CD4-positive, alpha-beta T cell (primary cell): Measurements from ENCODE around the gene ESR1. TPM values are rescaled to one million over a fixed set of nuclear protein-coding genes. Genes with fewer than 3 reads are reported as not detected.

ENCODE experiments used
- ATAC-seq: fragments of 200-7000 bp; cut with Tn5 transposase; one replicate; pipeline ENCODE4 v1.10.0; 2022; ENCODE audit warnings: mild to moderate bottlenecking; ENCODE audit not compliant: poor library complexity
- CTCF ChIA-PET: fragments of 350-600 bp; sonication (Branson Sonifier 250); formaldehyde crosslinking; loops from one replicate; lab custom pipeline; 2021; ENCODE audit warnings: antibody characterized with exemption, inconsistent platforms; lab: Charles Lee
- POLR2A ChIA-PET: fragments of 350-600 bp; sonication (Branson Sonifier 250); formaldehyde crosslinking; loops from one replicate; lab custom pipeline; 2021; ENCODE audit warnings: antibody characterized with exemption, inconsistent platforms; lab: Charles Lee
- DNase-seq, 14 experiments: peaks; one replicate each; pipeline ENCODE4 v3.0.0-alpha.2; 2013 to 2020; ENCODE audit warnings: mixed read lengths in 2 of 14
- H3K27ac ChIP-seq, 2 donors: one replicate each; pipeline versions ENCODE4 v1.5.1 to v1.7.0; 2013; ENCODE audit warnings: low read length in 2 of 2, low read depth in 1 of 2, mild to moderate bottlenecking in 1 of 2
- H3K27me3 ChIP-seq, 2 experiments: 1 replicate in 1 of 2; 2 replicates in 1 of 2; pipeline versions ENCODE4 v1.6.1 to v1.7.0; 2013; ENCODE audit warnings: low read length in 2 of 2, control low read depth in 1 of 2, mild to moderate bottlenecking in 1 of 2, moderate library complexity in 1 of 2; ENCODE audit not compliant: insufficient read depth in 2 of 2, control insufficient read depth in 1 of 2
- H3K36me3 ChIP-seq: one replicate; pipeline ENCODE4 v1.6.1; 2013; ENCODE audit warnings: low read length, control low read depth; ENCODE audit not compliant: insufficient read depth
- H3K4me1 ChIP-seq: one replicate; pipeline ENCODE4 v1.6.1; 2013; ENCODE audit warnings: low read length, control low read depth; ENCODE audit not compliant: insufficient read depth
- H3K4me3 ChIP-seq: one replicate; pipeline ENCODE4 v1.5.1; 2013; ENCODE audit warnings: mild to moderate bottlenecking, low read length, moderate library complexity
- H3K9me3 ChIP-seq, 2 experiments: 1 replicate in 1 of 2; 2 replicates in 1 of 2; pipeline versions ENCODE4 v1.6.1 to v1.7.0; 2013; ENCODE audit warnings: low read length in 2 of 2, mild to moderate bottlenecking in 2 of 2, control low read depth in 1 of 2, moderate library complexity in 1 of 2; ENCODE audit not compliant: control insufficient read depth in 1 of 2, insufficient read depth in 1 of 2
- H3K27ac Mint-ChIP-seq: one replicate; pipeline ENCODE4 v1.8.0; 2020; ENCODE audit warnings: mixed read lengths
- H3K27me3 Mint-ChIP-seq: one replicate; pipeline ENCODE4 v1.8.0; 2021; ENCODE audit warnings: mixed read lengths
- H3K36me3 Mint-ChIP-seq: one replicate; pipeline ENCODE4 v1.8.0; 2021; ENCODE audit warnings: low read depth, mixed read lengths
- H3K4me1 Mint-ChIP-seq: one replicate; pipeline ENCODE4 v1.8.0; 2021; ENCODE audit warnings: low read depth, mixed read lengths
- H3K4me3 Mint-ChIP-seq: one replicate; pipeline ENCODE4 v1.8.0; 2020; ENCODE audit warnings: mild to moderate bottlenecking, mixed read lengths
- H3K9me3 Mint-ChIP-seq: one replicate; pipeline ENCODE4 v1.8.0; 2020; ENCODE audit warnings: mixed read lengths
- intact Hi-C, 2 experiments: fragments of 100-400 bp; cut with DNase I in 1 of 2; cut with micrococcal nuclease in 1 of 2; formaldehyde crosslinking; loops; one replicate each; pipeline versions ENCODE4 v1.15.1 to v1.9.0; 2023 to 2025; cut with DNase I, micrococcal nuclease
- total RNA-seq, 174 experiments: library from RNA in 2 of 174; stranded (reverse) in 2 of 174; gene quantifications; one replicate each; pipeline ENCODE4 v1.2.3 and lab custom pipeline; 2021 to 2026
- TF ChIP-seq, protein P1 (sequence below): fragments of 200-600 bp; IDR thresholded peaks from one replicate; pipeline ENCODE4 v1.8.0; 2022; ENCODE audit warnings: antibody characterized with exemption, mild to moderate bottlenecking

ESR1 gene
- total RNA-seq, 2 experiments from 2014 or later, result 2.6 to 2.8 TPM

GRCh38 chr6:152053332-152053731 lies 245.8 kb downstream of the ESR1 start:
- POLR2A ChIA-PET, result no interaction called here
- no peaks in the 10 kb centered on the region for H3K4me1 Mint-ChIP-seq
- no peak overlapping the region for H3K4me3 ChIP-seq
- H3K9me3 ChIP-seq, result no peaks in the 10 kb centered on the region
- no peak overlapping the region for H3K27ac Mint-ChIP-seq
- TF ChIP-seq, protein P1, sequence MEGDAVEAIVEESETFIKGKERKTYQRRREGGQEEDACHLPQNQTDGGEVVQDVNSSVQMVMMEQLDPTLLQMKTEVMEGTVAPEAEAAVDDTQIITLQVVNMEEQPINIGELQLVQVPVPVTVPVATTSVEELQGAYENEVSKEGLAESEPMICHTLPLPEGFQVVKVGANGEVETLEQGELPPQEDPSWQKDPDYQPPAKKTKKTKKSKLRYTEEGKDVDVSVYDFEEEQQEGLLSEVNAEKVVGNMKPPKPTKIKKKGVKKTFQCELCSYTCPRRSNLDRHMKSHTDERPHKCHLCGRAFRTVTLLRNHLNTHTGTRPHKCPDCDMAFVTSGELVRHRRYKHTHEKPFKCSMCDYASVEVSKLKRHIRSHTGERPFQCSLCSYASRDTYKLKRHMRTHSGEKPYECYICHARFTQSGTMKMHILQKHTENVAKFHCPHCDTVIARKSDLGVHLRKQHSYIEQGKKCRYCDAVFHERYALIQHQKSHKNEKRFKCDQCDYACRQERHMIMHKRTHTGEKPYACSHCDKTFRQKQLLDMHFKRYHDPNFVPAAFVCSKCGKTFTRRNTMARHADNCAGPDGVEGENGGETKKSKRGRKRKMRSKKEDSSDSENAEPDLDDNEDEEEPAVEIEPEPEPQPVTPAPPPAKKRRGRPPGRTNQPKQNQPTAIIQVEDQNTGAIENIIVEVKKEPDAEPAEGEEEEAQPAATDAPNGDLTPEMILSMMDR, result no peak
- DNase-seq, result no peak
- no peaks in the 10 kb centered on the region for H3K27me3 Mint-ChIP-seq
- H3K27ac ChIP-seq, result no peak overlapping the region
- H3K9me3 Mint-ChIP-seq, result no peaks in the 10 kb centered on the region
- H3K36me3 ChIP-seq, result no peaks in the 10 kb centered on the region
- CTCF ChIA-PET, result no interaction called here
- no peaks in the 10 kb centered on the region for H3K4me1 ChIP-seq
- ATAC-seq, result no peak
- H3K36me3 Mint-ChIP-seq, result no peaks in the 10 kb centered on the region
- no peak overlapping the region for H3K4me3 Mint-ChIP-seq
- intact Hi-C loops, result no loop called here
- no peaks in the 10 kb centered on the region for H3K27me3 ChIP-seq

- Histone ChIP-seq H3K4me3 (no peak overlapping the region), H3K9me3 (no peaks in the 10 kb centered on the region), H3K36me3 (no peaks in the 10 kb centered on the region), H3K27ac (no peak overlapping the region), H3K27me3 (no peaks in the 10 kb centered on the region), H3K4me1 (no peaks in the 10 kb centered on the region)
- Mint-ChIP-seq H3K27me3 (no peaks in the 10 kb centered on the region), H3K9me3 (no peaks in the 10 kb centered on the region), H3K4me1 (no peaks in the 10 kb centered on the region), H3K27ac (no peak overlapping the region), H3K4me3 (no peak overlapping the region), H3K36me3 (no peaks in the 10 kb centered on the region)
- ChIA-PET POLR2A (no interaction called here), CTCF (no interaction called here)
- TF ChIP-seq, protein P1, result no peak
- intact Hi-C loops, result no loop called here
- ATAC-seq (no peak), DNase-seq (no peak)
Observed at GRCh38 chr6:152054441-152054840, 247.0 kb downstream of the ESR1 start.

DNA sequence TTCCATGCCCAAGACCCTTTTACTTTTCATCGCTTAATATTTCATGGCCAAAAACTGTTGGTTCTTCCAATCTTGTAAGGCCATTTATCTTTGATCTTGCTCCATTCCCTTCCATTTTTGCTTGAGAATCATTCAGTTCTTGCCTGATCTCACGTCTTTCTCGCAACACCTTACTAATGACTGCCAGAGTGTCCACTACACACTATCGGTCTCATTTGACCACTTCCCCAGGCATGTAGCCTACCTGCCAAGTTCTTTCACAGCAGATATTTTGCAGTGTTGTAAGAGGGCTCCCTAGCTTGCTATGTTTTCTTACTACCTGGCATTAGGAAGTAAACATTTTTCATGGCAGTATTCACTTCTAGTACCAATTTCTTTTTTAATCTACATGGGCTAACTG lies 248.0 kb downstream of the ESR1 start:
- Histone ChIP-seq H3K4me3 (no peak overlapping the region), H3K9me3 (no peaks in the 10 kb centered on the region), H3K27ac (no peak overlapping the region), H3K36me3 (no peaks in the 10 kb centered on the region), H3K4me1 (no peaks in the 10 kb centered on the region), H3K27me3 (no peaks in the 10 kb centered on the region)
- no peak for DNase-seq
- TF ChIP-seq, protein P1, result no peak
- ChIA-PET POLR2A (no interaction called here), CTCF (no interaction called here)
- Mint-ChIP-seq H3K27me3 (no peaks in the 10 kb centered on the region), H3K27ac (no peak overlapping the region), H3K4me1 (no peaks in the 10 kb centered on the region), H3K4me3 (no peak overlapping the region), H3K36me3 (no peaks in the 10 kb centered on the region), H3K9me3 (no peaks in the 10 kb centered on the region)
- intact Hi-C loops, result no loop called here
- no peak for ATAC-seq
